ENCODE measurements around the gene HSPB6.
"Not testable (repeated sequence)": the region's sequence is repeated elsewhere in the genome, so short reads cannot be mapped to it uniquely, and the experiment has no call there.

HSPB6 gene

DNA sequence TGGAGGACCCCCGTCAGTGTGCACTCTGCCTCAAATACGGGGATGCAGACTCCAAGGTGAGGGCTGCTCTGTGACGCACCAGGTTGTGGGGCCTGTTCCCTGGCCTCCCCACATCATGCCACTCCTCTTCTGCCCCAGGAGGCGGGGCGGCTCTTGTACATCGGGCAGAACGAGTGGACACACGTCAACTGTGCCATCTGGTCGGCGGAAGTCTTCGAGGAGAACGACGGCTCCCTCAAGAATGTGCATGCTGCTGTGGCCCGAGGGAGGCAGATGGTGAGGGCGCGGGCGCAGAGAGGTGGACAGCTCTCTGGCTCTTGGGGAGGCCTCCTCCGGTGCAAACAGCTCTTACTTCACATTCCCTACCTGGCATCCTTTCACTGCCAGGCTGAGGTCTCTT, 27.8 kb downstream of the HSPB6 start:
- DNase-seq: no peak

DNA sequence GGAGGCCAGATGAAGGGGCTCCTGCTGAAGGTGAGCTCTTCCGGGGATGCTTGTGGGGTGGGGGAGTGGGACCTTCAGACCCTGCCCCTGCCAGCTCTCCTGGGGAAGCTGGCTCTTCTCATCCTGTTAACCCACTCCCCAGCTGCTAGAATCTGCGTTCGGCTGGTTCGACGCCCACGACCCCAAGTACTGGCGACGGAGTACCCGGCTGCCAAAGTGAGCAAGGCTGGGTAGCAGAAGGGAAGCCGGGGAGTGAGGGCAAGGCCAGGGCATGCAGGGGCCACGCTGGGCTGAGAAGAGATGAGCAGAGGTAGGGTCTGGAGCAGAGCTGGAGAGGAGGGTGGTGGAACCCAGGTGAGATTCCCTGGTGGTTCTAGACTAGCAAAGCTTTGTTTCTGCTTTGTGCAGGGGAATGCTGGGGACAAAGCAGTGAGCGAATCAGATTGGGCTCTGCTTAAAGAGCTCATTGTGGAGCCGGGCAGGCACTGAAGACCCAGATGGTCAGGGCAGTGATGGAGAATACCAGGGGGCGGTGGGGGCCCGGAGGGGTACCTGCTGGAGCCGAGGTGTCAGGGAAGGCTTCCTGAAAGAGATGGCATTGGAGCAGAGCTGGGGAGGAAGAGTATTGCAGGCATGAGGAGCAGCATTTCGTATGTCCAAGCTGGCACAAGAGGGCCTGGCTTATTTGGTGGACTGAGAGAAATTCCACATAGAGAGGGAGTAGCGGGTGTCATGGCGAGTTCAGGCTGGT, 28.7 kb downstream of the HSPB6 start:
- no peak for DNase-seq

DNA sequence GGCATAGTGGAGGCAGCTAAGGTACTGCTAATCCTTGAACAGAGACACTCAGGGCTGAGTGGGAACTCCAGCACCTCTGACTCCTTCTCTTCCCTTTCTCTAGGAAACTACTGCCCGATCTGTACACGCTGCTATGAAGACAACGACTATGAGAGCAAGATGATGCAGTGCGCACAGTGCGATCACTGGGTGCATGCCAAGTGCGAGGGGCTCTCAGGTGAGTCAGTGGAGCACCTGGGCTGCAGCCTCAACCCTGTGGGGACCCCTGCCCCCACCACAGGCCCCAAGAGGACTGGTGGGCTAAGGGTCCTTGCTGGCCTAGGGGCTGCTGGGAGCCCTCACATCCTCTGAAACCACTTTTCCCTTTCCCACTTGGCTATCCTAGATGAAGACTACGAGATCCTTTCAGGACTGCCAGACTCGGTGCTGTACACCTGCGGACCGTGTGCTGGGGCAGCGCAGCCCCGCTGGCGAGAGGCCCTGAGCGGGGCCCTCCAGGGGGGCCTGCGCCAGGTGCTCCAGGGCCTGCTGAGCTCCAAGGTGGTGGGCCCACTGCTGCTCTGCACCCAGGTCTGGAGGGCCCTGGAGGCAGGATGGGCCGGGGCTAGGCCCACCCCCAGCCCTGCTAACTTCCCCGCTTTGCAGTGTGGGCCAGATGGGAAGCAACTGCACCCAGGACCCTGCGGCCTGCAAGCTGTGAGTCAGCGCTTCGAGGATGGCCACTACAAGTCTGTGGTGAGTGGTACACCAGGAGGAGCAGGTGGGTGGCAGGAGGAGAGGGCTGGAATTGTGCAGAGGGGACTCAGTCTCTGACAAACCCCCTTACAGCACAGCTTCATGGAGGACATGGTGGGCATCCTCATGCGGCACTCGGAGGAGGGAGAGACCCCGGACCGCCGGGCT, 29.5 kb downstream of the HSPB6 start:
- DNase-seq: no peak

DNA sequence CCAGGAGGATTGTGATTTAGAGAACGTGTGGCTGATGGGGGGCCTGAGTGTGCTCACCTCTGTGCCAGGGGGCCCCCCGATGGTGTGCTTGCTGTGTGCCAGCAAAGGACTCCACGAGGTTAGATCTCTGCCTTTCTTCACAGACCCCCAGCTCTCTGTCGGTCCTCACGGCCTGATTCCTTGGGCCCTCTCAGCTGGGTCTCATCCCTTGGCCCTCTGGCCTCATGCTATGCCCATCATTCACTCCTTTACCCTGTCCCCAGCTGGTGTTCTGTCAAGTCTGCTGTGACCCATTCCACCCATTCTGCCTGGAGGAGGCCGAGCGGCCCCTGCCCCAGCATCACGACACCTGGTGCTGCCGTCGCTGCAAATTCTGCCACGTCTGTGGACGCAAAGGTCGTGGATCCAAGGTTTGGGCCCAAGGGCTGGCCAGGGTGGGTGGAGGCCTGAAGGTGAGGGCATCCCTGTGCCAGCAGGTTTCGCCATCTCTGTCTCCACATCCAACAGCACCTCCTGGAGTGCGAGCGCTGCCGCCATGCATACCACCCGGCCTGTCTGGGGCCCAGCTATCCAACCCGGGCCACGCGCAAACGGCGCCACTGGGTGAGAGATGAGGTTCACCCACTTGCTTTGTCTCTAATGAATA, 31.5 kb downstream of the HSPB6 start:
- no peak for DNase-seq

DNA sequence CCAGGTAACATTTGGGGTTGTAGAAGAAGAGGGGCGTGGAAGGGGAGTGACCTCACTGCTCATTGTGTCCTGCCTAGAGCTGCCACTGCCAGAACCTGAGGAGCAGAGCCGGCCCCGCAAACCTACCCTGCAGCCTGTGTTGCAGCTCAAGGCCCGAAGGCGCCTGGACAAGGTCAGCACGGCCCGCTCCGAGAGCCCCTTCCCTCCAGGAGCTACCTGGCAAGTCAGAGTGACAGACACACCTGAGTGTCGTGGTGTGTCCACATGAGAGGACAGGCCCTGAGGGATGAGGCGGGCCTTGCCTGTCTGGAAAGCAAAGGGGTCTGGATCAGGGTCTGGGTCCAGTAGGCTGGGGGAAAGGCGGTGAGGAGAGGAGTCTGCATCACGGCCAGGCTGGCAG, 32.3 kb downstream of the HSPB6 start:
- DNase-seq: no peak

DNA sequence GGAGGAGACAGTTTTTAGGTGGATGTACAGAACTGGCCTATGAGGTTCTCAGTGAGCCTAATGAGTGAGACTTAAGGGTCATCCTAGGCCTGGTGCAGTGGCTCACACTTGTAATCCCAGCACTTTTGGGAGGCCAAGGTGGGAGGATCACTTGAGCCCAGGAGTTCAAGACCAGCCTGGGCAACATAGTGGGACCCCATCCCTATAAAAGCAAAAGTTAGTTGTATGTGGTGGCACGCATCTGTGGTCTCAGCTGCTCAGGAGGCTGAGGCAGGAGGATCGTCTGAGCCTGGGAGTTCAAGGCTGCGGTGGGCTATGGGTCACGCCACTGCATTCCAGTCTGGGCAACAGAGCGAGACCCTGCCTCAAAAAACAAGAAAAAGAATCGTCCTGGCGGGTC, 32.7 kb downstream of the HSPB6 start:
- not testable (repeated sequence) for DNase-seq

DNA sequence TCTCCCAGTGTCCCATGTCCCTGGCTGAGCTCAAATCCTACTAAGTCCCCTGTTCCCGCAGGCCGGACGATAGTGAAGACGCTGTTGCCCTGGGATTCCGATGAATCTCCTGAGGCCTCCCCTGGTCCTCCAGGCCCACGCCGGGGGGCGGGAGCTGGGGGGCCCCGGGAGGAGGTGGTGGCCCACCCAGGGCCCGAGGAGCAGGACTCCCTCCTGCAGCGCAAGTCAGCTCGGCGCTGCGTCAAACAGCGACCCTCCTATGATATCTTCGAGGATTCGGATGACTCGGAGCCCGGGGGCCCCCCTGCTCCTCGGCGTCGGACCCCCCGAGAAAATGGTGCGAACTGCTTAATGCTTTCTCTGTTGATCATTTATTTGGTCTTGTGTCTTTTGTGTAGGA, 33.2 kb downstream of the HSPB6 start:
- DNase-seq: no peak

DNA sequence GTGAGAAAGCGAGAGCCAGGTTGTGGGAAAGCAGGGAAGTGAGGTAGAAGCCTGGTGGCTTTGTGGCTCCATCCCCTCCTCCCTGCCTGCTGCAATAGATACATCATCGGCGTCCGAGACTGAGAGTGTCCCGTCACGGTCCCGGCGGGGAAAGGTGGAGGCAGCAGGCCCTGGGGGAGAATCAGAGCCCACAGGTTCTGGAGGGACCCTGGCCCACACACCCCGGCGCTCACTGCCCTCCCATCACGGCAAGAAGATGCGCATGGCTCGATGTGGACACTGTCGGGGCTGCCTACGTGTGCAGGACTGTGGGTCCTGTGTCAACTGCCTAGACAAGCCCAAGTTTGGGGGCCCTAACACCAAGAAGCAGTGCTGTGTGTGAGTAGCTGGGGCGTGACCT, 33.9 kb downstream of the HSPB6 start:
- DNase-seq: no peak

DNA sequence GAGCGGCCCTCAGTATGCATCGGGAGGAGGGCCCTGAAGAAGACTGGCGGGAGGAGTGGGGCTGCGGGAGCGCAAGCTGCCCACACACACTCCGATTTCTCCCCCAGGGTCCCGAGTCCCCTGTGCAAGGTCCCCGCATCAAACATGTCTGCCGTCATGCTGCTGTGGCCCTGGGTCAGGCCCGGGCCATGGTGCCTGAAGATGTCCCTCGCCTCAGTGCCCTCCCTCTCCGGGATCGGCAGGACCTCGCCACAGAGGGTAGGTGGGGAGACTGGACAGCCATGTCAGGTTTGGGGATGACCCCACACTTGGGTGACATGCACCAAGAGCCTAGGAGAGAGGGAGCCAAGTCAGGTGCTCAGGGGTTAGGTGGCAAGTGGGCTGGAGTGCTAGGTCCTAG, 34.4 kb downstream of the HSPB6 start:
- DNase-seq: no peak

DNA sequence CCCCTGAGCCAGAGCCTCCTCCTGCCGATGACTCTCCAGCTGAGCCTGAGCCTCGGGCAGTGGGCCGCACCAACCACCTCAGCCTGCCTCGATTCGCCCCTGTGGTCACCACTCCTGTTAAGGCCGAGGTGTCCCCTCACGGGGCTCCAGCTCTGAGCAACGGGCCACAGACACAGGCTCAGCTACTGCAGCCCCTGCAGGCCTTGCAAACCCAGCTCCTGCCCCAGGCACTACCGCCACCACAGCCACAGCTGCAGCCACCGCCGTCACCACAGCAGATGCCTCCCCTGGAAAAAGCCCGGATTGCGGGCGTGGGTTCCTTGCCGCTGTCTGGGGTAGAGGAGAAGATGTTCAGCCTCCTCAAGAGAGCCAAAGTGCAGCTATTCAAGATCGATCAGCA, 35.5 kb downstream of the HSPB6 start:
- no peak for DNase-seq

DNA sequence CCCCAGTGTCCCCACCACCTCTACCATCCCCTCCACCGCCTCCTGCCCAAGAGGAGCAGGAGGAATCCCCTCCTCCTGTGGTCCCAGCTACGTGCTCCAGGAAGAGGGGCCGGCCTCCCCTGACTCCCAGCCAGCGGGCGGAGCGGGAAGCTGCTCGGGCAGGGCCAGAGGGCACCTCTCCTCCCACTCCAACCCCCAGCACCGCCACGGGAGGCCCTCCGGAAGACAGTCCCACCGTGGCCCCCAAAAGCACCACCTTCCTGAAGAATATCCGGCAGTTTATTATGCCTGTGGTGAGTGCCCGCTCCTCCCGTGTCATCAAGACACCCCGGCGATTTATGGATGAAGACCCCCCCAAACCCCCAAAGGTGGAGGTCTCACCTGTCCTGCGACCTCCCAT, 36.2 kb downstream of the HSPB6 start:
- no peak for DNase-seq

DNA sequence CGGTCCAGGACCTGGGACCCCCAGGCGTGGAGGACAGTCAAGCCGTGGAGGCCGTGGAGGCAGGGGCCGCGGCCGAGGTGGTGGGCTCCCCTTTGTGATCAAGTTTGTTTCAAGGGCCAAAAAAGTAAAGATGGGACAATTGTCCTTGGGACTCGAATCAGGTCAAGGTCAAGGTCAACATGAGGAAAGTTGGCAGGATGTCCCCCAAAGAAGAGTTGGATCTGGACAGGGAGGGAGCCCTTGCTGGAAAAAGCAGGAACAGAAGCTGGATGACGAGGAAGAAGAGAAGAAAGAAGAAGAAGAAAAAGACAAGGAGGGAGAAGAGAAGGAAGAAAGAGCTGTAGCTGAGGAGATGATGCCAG, 36.7 kb downstream of the HSPB6 start:
- no peak for DNase-seq

DNA sequence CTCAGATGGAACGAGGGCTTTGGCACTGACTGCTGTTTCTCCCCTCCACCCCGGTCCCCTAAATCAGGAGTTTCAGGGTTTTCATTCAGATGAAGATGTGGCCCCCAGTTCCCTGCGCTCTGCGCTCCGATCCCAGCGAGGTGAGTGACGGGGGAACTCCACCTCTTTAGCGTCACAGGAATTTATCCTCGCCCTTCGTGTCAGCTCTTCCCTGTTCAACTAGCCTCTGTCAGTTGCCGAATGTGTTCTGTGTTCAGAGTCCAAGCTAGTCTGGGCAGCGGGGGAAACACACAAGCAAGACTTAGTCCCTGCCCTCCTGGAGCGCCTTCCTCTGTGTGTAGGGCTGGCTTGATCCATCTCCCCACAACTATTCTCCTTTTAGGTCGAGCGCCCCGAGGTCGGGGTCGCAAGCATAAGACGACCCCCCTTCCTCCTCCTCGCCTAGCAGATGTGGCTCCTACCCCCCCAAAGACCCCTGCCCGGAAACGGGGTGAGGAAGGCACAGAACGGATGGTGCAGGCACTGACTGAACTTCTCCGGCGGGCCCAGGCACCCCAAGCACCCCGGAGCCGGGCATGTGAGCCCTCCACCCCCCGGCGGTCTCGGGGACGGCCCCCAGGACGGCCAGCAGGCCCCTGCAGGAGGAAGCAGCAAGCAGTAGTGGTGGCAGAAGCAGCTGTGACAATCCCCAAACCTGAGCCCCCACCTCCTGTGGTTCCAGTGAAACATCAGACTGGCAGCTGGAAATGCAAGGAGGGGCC, 37.2 kb downstream of the HSPB6 start:
- no peak for DNase-seq

DNA sequence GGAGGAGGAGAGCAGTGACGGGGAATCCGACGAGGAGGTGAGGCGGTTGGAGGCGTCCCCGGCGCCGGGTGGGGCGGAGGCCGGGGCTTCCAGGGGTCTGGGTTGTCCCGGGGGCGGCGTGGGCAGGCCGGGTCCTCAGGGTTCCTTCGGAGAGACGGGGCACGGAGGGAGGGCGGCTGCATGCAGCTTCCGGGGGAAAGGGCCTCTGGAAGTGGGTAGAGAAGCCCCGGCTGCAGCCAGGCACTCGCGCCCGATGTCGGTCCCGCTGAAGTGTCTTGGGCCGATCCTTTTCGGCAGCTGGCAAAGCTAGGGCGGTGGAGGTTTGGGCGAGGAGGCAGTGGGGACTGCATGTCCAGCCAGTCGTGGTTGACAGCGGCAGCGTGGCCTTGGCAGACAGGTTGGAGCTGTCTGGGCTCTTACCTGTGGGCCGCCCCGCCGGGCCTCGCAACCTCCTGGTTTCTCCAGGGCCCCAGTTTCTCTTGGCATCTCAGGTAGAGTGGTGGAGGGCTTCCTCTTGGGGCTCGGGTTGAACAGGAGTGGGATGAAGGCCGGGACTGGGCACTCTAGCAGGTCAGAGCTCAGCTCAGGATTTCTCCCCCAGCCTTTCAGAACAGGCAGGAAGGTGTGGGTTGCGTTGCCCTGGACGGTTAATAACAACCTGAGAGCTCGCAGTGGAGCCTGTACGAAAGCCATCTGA, 38.3 kb downstream of the HSPB6 start:
- DNase-seq: no peak

DNA sequence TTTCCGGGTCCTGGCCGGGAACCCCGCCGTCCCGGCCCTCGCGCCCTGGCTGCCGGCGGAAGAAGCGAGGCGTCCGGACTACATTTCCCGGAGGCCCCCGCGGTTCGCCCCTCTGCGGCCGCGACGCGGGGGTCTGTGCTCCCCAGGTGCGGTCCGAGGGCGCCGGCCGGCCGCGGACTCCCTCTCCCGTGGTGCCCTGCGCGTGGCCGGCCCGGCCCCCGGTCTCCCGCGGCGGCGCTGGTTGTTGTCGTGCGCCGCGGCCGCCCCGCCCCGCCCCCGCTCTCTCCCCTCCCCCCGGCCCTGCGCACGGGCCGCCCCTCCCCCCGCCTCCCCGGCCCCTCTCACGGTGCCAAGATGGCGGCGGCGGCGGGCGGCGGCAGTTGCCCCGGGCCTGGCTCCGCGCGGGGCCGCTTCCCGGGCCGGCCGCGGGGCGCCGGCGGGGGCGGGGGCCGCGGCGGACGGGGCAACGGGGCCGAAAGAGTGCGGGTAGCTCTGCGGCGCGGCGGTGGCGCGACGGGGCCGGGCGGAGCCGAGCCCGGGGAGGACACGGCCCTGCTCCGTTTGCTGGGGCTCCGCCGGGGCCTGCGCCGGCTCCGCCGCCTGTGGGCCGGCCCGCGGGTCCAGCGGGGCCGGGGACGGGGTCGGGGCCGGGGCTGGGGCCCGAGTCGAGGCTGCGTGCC, 39.0 kb downstream of the HSPB6 start, which contains the start of gene KMT2B:
TSS of gene KMT2B (plus strand) at position 339 of the 680 bp plus-strand sequence. CDS start at position 355, 16 bp downstream.
- peak; percentile 90 for DNase-seq

DNA sequence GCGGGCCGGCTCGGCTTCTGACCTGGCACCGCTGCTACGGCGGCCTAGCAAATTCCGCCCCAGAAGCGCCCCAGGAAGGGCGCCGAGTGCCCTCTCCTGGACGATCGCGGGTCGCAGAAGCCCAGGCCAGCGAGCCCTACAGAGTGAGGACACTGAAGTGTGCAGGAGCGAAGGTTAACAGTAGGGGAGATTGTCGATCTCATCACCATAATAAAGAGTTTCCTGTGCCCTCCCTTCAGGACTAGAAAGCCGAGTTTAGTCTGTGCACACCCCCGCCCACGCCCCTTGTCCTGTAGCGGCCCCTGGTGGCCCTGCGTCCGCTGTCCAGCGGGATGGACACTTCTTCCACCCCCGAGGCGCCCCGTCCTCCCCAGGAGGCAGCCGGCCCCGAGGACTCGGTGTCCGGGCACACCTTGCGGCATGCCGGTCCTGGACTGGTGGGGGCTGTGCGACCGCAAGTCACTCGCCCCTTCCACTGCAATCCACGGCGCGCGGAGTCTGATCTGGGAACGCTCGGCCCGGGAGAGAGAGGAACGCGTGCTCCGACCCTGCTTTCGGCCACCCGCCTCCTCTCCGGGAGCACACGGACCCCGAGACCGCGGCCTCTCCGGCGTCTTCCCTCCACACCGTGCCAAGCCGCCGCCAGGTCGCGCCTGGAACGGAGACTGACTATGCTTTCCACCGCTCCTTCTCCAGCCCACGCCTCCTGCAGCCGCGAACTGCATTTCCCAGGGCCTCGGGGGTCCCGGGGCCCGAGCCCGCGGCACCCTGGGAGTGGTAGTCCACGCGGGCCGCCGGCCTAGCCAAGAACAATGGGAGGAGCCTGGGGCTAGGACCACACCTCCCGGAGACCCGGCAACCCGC, 39.8 kb downstream of the HSPB6 start:
- peak; percentile 71 for DNase-seq

DNA sequence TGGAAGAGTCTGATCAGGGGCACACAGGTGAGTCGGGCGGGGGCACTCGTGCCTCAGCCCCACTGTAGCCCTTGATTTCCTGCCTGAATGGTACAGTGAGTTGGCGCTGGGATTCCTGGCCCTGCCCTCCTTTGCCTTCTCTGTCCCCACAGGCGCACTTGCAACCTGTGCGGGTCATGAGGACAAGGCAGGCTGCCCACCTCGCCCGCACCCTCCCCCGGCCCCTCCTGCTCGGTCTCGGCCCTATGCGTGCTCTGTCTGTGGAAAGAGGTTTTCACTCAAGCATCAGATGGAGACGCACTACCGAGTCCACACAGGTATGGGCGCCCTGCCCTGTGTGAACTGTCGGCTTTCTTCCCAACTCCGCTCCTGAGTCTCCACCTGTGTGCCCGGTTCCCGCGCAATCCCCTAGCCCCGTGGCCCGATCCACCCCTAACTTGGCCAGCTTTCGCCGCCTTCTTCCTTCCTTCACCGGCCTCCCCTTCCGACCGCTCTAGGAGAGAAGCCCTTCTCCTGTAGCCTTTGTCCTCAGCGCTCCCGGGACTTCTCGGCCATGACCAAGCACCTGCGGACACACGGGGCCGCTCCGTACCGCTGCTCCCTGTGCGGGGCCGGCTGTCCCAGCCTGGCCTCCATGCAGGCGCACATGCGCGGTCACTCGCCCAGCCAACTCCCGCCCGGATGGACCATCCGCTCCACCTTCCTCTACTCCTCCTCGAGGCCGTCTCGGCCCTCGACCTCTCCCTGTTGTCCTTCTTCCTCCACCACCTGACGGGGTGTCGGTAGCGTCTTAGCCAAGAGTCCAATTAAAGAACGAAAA, 40.6 kb downstream of the HSPB6 start:
- DNase-seq: no peak

DNA sequence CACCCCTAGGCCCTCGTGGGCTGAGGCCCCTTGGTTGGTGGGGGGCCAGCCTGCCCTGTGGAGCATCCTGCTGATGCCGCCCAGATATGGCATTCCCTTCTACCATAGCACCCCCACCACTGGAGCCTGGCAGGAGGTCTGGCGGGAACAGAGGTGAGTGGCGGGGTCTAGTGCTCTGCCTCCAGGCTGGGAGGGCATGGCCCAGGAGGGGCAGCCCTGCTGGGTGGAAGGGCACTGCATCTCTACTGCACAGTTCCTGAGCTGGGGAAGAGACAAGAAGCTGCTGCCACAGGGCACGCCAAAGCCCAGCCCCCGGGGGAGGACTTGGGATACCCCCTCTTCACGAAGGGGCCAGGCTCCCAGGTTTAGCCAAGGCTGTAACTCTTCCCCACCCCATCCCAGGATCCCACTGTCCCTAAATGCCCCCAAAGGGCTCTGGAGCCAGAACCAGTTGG, 41.4 kb downstream of the HSPB6 start:
- DNase-seq: no peak

DNA sequence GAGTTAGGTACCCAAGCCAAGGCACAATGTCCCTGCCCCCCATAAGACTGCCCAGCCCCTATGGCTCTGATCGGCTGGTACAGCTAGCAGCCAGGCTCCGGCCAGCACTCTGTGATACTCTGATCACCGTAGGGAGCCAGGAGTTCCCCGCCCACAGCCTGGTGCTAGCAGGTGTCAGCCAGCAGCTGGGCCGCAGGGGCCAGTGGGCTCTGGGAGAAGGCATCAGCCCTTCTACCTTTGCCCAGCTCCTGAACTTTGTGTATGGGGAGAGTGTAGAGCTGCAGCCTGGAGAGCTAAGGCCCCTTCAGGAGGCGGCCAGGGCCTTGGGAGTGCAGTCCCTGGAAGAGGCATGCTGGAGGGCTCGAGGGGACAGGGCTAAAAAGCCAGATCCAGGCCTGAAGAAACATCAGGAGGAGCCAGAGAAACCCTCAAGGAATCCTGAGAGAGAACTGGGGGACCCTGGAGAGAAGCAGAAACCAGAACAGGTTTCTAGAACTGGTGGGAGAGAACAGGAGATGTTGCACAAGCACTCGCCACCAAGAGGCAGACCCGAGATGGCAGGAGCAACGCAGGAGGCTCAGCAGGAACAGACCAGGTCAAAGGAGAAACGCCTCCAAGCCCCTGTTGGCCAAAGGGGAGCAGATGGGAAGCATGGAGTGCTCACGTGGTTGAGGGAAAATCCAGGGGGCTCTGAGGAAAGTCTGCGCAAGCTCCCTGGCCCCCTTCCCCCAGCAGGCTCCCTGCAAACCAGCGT, 42.1 kb downstream of the HSPB6 start:
- no peak for DNase-seq

All from NCI-H774 (cell line).